GM12873 (cell line): ENCODE results near the gene TNFRSF1A.

Experiments
- CTCF ChIP-seq: IDR thresholded peaks from 2 replicates; pipeline ENCODE4 v1.5.1; 2012; ENCODE audit warnings: low read depth, mild to moderate bottlenecking, moderate library complexity, low read length, control low read depth; ENCODE audit not compliant: insufficient read depth; ENCODE audit errors: missing control alignments

The TNFRSF1A gene

DNA sequence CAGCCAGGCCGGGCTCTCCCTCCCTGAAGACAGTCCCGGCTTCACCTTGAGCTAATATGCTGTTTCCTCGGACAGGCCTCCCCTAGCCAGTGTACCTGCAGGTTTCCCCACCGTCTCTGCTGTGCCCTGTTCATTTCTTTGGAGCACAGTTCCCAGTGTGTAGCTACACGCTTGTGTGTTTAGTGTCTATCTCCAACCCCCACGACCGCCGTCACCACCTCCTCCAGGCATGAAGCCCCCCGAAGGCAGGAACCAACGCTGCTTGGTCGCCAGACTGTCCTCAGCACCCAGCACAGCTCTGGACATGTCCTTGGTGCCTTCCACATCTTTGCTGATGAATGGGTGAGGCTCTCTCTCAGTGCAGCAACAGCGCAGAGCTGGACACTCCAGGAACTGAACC, 57.6 kb downstream of the TNFRSF1A start:
- no peak for TF ChIP-seq CTCF

DNA sequence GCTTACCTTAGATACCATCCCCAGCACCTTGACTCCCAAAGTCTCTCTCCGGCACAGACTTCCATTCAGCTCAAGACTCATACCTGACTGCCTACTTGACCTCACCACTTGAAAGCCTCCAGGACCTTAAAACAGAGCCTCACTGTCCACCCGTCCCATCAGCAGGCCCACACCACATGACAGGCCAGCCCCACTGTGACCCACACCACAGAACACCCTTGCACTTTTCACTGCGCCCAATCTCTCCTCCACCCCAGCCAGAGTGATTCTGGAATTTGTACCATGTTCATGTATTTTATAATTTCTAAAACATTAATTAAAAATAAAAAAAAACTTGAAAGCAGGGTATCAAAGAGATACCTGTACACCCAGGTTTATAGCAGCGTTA, 59.4 kb downstream of the TNFRSF1A start:
- TF ChIP-seq CTCF: no peak

- no peak for TF ChIP-seq CTCF
These were observed 60.6 kb downstream of the TNFRSF1A start for GRCh38 chr12:6281081-6281809.

DNA sequence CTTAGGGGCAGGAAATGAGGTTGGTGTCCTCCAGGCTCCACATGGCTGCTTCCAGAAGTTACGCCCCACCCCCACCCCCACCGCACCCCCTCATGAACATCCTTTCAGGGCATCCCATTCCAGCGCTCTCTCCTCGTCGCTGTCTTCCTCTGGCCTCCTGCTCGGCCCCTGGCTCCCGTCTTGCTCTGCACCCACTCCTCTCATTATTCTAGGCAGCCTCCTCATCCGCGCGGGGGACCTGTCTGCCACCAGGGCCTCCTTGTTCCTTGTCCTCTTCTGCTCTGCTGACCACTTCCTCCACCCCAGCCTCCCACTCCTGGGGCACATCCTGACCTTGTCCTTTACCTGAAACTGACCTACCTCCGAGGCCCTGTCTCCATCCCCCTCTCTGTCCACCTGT, 61.2 kb downstream of the TNFRSF1A start:
- no peak for TF ChIP-seq CTCF

DNA sequence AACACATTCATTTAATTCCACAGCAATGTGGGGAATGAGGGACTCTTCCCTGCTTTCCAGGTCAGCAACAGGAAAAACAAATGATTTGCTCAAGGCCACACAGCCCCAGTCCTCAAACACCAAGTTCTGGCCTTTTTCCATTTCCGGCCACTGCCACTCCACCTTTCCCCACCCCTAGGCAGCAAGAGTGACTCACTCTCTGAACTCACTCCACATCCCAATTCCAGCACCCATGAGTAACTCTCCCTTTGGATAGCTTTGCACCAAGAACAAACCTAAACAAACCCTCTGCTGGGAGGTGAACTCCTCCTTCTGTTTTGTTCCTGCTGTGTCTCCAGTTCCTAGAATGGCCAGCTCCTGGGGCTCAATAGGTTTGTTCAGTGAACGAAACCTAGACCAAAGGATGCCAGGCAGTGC, 61.8 kb downstream of the TNFRSF1A start:
- TF ChIP-seq CTCF: no peak

- no peak for TF ChIP-seq CTCF
These were observed 62.2 kb downstream of the TNFRSF1A start for GRCh38 chr12:6279631-6280030.

GRCh38 chr12:6279256-6279628, 62.6 kb downstream of the TNFRSF1A start:
- no peak for TF ChIP-seq CTCF
